Activated CD8-positive, alpha-beta memory T cell treated with anti-CD3 and anti-CD28 coated beads, Interleukin-2, amount 50 U/mL, for 4 hours (primary cell): Measurements from ENCODE around the gene RAMP1.
"Not testable (repeated sequence)": the region's sequence is repeated elsewhere in the genome, so short reads cannot be mapped to it uniquely, and the experiment has no call there.

Experiments used
- DNase-seq: peaks from one replicate; pipeline ENCODE4 v3.0.0-alpha.2; 2020

The RAMP1 gene

DNA sequence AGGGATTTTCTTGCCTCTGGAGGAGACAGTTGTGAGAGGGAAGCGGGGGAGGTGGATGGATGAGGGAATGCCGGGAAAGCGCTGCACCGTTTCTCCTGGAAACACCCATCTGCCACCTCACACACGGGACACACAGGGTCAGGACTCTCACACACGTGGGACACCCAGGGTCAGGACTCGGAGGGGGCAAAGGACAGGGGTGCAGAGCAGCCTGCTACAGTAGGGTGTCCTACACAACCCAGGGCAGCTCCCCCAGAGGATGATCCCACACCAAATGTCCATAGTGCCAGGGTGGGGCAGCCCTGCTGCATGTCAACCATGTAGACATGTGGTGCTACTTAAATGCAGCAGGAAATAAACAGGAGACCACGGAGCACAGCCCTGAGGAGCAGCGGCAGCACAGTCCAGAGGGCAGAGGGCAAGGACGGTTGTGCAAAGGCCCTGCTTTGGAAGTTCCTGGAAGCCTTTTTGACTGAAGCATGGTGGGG, 5.1 kb downstream of the RAMP1 start:
- no peak for DNase-seq

DNA sequence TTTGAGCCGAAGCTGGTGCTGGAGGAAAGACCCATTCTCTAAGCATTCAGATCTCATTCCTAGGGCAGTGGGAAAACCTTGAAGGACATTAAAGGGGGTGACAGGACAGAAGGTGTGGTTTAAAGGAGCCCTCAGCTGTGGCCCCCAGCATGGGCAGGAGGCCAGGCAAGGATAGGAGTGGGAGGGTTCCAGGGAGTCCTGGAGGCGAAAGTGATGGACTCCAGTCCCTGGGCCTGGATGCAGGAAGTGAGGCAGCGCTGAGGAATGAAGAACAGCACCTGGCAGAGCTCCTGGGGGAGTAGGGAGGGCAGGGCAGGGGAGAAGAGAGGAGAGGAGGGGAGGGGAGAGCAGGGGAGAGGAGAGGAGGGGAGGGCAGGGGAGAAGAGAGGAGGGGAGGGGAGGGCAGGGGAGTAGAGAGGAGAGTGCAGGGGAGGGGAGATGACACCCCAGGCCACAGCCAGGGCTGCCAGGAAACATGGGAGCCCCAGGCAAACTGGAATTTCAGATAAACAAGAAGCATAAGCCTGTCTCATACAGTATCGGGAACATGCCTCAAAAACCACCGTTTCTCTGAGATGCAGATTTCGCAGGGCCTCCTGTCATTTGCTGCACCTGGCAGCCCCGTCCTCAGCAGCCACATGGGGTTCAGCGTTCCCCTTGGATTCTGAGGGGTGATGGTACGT, 5.7 kb downstream of the RAMP1 start:
- no peak for DNase-seq

DNA sequence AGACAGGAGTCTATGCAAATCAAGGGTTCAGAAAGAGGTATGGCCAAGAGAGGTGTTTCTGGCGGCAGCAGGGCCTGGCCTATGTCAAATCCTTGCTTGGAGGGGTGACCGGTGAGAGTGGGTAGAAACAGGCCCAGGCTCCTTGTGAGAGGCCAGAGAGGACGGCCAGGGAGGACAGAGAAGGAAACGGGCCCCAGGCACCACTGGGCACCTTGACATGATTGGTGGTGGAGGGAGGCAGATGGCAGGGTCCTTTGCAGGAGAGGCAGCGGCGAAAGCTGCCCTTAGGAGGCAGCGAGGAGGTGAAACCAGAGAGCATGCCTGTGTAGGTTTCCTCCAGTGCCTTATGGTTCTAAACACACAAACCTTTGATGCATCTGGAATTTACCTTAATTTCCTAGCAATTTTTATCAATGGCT, 6.2 kb downstream of the RAMP1 start:
- no peak for DNase-seq

DNA sequence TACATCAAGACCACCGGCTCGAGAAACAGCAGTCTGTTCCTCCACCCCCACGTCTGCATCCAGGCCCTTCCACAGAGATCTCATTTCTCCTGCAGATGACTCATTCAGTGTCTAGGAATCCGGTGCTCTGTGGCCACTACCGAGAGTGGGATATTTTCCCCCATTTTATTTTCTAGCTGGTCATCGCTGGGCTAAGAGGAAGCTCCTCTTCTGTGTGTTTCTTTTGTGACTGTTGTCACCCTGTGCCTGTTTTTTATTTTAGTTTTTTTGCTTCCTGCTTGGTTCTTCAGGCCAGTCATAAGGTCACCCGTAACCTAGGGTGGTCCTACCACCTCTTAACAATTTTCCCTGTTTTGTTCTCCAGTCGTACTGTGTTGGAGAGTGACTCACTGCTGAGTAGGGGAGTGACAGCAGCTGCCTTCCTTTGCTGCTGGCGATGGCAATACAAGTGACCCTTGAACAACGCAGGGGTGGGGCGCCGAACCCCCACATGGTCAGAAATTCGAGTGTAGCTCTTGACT, 6.7 kb downstream of the RAMP1 start:
- DNase-seq, result no peak

DNA sequence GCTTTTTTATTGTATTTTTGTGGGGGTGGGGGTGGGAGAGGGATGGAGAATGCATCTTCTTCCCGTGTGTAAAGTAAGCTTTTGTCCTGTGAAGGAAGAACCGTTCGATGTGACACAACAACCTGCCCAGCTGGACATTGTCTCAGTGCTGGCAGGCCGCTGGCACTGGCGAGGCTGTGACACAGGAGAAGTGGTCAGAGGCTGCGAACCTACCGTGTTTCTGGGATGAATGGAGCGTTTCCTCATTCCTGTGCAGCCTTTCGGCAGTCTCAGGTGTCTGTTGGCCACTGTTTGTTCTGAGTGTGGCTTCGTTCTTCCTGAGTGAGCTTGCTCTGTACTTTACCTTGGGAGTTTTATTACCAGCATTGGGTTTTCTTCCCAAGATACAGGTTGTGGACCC, 8.0 kb downstream of the RAMP1 start:
- no peak for DNase-seq

DNA sequence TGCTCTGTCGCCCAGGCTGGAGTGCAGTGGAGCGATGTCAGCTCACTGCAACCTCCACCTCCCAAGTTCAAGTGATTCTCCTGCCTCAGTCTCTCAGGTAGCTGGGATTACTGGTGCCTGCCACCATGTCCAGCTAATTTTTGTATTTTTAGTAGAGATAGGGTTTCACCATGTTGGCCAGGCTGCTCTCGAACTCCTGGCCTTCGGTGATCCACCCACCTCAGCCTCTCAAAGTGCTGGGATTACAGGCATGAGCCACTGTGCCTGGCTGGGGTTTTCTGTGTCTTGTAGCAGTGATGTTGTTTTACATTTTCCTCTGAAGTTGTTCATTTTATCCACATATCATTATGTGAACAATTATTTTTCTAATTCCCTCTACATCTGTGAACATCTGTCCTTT, 8.7 kb downstream of the RAMP1 start:
- DNase-seq, result not testable (repeated sequence)

DNA sequence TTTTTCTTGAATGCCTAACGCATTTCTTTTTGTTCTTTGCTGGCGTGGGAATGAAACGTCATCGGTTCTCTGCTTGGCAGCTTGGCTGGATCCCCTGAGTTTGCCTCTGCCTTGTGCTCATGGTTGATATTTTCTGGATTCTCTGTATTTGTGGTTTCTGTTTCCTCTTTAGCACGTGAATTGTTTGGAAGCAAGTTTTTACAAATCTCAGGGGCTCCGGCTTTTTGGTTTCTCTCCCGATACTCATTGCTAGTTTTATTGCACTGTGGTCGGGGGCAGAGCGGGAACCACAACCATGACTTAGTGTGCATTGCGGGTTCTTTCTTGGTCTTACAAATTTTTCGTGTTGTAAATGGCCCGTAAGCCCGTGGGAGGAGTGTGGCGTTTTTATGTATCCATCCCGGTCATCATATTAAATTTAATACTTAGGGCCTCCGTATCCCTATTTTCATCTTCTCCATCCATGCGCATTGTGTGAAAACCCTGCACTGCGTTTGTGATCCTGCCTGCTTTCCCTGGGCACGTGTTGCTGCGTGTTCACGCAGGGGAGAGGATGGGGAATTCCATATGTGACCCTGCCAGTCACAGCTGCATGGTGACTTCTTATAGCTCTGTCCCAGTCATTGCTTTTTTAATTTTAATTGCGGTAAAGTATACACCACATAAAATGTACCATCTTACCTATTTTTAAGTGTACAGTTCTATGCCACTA, 9.4 kb downstream of the RAMP1 start:
- DNase-seq, result no peak

DNA sequence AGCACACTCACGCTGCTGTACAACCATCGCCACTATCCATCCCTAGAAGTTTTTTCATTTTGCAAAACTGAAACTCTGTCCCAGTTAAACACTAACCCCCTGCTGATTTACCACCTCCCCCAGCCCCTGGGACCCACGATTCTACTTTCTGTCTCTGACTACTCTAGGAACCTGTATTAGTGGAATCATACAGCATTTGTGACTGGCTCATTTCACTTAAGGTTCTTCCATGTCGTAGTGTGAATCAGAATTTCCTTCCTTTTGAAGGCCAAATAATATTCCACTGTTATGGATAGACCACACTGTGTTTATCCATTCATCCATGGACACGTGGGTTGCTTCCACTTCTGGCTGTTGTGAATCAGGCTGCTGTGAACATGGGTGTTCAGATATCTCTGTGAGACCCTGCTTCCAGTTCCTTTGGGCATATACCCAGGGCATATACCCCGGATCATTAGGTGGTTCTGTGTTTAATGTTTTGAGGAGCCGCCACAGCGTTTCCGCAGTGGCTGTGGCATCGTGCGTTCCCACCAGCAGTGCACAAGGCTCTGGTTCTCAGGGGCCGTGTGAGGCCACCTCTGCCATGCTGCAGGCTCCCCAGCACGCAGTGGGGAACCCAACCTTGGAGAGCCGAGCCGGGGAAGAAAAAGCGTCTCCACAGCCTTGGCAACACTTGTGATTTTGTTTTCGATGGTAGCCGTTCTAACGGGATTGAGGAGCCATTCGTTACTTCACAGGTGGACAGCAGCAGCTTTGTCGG, 10.1 kb downstream of the RAMP1 start:
- DNase-seq, result no peak

DNA sequence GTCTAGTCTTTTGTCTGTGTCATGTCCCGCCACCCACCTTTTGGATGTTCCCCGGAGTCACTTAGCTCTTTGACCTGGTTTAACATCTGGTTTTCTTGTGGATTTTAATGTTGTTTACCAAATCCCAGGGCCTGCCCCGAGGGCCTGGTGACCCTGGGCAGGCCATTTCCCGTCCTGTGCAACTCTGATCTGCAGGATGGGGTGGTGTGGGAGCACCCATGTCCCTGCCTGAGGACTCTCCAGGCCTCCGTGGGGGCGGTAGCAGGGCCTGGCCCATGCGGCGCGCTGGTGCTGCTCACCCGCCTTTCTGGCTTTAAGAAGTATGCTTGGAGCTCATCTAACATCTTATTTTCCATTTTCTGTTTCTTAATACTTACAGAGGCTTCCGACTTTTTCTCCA, 10.7 kb downstream of the RAMP1 start:
- no peak for DNase-seq

DNA sequence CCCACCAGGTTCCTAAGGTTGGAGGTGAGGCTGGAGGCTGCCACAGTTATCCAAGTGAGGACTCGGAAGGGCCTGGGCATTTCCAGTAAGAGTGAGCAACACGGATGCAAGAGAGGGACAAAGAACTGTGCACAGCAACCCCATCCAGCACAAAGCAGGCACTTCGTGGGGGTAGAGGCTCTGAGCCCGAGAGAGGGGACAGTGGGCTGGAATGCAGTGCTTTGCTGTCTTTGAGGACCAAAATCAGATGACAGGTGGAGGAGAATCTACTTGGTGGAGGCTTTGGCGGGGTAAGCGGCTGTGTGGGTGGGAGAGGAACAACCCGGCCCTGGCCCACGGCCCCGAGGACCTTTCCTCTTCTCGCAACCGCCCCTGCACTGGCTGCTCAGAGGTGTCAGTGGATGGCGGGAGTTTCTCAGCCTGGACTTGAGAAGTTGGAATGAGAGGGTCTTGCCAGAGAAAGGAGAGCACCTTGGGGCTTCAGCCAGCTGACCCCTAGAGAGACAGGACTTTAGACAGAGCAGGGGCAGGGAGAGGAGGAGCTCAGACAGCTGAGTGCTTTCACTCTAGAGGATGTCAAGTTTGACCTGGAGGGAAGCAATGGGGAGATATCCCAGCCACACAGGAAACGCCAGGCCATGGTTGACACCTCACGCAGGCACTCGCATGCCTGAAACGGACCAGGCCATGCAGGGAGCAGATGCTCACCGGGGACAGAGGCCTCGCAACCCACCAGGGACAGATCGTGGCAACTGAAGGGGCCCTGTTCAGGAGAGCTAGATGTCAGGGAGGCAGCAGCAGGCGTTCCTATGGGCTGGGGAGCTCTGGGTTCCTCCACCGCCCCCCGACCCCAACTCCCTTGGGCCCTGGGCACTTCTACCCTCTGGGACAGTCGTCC, 11.6 kb downstream of the RAMP1 start:
- DNase-seq, result no peak

DNA sequence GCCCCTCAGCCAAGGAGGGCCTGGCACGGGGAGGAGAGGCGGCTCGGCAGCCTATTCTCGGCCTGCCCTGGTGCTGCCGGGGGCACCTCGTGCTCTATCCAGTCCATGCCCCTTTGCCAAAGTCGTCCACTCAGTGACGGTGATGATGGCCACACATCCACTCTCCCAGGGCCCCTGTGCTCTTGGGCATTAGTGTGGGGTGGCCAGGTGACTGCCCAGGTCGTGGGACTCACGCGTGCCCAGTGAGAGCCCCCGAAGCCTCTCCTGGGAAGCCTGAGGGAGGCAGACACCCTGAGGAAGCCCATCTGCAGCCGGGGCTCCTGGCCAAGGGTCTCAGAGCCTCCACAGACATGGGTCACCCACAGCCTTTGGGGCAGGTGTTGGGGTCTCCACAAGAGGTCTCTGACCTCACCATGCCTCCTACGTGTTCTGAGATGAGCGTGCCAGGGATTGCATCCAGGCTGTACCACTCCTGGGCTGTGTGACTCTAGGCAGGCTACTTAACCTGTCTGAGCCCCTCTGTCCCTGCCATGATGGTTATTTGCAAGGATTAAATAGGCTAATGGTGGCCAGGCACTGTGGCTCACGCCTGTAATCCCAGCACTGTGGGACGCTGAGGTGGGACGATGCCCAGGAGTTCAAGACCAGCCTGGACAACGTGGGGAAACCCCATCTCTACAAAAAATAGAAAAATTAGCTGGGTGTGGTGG, 12.9 kb downstream of the RAMP1 start:
- no peak for DNase-seq

DNA sequence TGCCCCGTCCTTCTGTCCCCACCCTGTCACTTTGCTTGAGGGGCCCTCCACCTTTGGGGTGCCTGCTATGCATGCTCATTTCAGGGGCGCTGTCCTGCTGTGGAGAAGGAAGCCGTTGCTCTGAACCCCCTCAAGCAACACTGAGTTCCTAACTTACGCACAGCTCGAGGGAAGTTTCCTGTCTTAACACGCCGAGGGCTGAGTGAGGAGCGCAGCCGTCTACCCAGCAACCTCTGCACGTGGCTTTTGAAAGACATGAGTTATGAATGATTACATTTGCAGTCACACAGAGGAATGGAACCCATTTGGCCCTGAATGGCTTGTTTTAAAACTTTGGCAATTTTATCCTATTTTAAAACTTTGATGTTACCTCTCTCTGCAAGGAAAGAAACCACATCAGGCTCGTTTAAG, 14.0 kb downstream of the RAMP1 start:
- no peak for DNase-seq

DNA sequence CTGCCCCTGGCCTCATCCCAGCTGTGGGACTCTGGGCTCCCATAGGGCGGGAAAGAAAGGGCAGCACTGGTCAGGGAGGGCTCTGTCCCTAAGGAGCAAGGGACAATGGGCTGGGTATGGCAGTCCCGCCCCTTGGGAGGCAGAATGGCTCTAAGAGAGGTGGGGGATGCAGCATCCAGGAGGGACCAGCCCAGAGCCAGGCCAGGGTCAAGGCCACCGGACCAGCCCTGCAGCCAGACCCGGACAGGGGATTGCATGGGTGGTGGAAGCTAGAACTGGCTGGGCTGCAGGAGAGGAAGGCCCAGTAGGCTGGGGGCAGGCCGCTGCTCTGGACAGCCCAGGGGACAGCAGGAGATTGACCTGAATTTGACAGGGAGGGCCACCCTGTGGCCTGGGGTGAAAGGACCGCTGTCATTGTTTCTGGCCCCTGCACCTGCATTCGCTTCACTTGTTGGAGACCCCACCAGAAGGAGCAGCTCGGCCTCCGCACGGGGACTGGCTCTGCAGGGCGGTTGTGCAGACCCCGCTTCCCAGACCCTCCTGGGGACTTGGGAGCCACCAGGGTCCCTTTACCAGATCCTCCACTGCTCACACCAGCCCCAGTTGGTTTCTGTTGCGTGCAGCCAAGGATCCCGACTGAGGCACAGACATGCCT, 14.6 kb downstream of the RAMP1 start:
- DNase-seq, result no peak

DNA sequence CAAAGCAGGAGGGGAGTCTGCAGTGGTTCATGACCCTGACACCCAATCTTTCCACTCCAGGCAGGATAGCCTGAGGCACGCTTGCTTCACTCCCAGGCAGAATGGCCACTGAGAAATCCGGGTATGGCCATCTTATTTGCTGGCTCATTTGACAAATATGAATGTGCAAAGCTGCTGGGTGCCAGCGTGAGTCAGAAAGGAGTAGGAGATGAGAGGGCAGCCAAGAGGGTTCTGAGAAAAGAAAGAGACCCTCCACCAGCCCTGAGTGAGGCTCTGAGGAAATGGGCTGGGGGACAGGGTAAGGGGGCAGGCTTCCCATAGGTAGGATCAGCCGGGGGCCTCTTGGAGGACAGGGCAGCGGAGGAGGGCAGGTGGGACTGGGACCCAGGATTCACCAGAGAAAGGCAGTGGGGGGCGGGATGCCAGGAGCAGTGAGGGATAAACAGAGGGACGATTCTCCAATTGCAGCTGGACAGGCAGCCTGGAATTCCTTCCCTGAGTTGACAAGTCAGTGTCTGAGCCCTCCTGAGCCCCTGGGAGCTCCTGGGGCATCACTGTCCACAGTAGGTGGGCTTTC, 15.2 kb downstream of the RAMP1 start:
- DNase-seq, result no peak

DNA sequence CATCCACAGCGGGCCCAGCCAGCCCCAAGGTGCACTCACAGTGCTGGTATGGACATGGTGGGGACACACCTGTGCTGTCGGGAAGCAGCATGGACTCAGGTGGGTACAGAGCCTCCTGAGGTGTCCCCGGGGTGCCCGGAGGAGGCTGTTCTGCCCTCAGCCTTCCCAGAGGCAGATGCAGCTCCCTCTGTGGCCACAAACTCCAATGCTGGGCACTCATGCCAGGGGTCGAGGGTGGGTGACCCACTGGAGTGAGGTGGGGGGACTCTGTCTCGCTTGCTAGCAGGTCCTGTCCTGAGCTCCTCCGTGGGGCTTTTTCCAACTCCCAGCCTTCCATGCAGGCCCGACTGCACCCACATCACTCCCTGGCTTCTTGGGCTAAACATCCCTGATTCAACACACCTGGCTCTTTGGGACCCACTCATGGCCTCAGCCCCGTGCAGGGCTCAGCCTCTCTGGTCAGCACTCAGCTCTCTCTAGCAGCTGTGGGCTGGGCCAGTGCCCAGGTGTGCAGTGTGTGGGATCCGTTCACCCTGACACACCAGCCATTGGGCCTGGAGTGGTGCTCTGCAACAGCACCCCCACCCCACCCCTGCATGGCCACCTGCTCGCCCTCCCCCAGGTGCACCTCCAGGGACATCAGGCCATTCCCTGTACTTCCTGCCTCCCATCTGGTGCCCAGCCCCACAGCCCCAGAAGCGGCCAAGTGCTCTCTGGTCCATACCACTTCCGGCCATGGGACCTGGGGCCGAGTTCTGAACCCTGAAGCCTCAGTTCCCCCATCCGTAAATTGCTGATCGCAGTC, 16.0 kb downstream of the RAMP1 start:
- no peak for DNase-seq

DNA sequence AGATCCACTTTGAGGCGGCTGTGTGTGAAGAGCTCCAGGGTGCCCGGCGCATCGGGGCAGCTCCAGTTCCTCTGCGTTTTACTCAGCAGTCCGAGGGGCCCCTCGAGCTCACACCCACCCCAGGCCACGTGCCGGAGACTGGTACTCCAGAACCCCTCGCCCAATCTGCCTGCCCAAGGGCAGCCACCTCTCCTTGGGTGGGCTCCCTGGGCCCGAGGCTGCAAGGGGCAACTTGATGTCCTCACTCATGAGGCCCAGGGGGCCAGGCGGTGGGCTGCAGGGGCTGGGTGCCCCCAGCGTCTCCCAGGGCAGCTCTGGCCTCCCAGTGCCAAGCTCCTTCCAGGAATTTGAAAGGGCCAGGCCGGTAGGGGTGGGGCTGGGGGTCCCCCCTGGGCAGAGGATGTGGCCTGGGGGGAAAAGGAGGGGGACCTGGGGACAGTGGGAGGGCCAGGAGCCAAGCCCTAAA, 16.7 kb downstream of the RAMP1 start:
- no peak for DNase-seq

DNA sequence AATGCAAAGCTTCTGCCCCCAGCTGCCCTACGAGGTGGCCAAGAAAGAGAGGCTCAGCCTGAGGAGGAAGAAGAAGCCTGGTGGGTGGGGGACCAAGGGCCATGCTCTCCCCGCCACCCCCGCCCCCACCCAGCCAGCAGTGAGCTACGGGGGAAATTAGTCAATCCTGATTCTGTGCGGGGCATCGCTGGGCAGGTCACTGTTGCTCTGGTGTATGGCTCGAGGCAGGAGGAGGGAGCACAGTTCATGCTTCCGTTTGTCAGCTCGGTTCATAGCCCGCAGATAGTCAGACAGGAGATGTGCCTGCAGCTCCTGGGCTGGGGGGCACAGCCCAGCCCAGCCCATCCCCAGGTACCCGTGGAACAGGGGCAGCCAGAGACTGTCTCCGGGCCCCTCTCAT, 17.1 kb downstream of the RAMP1 start:
- no peak for DNase-seq

DNA sequence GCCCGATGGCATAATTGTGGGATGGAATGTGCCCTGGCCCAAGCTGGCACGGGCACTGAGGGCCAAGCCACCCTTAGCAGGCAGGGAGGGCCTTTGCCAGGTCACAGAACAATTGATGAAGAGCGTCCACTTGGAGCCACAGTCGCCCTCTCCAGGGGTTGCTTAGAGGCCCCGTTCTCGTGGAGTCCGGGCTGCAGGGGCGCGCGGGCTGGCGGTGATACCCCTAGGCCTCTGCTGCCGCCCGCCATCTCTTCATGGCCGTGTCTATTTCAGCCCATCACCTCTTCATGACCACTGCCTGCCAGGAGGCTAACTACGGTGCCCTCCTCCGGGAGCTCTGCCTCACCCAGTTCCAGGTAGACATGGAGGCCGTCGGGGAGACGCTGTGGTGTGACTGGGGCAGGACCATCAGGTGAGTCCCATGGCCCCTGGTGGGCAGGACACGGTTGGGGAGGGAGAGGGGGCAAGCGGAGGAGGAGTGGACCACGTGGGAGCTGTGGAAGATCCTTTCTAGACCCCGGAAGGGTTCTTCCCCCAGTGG, 17.6 kb downstream of the RAMP1 start:
- DNase-seq, result no peak

DNA sequence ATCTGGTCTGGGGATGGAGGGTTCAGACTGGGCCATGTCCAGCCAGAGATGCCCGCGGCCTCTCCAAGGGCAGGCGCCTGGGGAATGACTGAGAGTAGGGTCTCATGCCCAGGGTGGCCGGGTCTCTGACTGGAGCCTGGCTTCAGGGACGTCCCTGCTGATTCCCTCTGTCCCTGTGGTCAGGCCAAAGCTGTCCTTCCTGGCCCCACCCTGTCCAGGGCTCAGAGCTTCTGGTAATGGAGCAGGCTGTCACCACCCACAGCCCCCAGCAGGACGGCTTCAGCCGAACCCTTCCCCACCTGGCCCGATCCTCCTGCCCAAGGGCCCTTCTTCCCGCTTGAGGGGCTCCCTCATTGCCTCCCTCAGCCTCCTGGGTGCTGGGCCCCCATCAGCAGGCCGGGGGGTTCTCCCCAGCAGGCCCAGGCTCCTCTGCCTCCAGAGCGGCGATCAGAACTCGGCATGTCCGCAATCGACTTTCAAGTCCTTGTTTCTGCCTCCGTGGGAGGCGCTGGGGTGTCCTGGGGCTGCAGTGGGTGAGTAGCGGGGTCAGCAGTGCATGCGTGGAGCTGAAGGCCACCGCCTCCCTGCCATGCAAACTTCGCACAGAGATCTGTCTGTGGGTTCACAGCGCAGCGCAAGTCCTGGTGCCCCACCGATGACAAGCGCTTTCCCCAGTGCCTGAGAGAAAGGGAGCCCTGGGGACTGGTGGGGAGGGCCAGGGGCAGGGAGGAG, 18.3 kb downstream of the RAMP1 start:
- no peak for DNase-seq
